K562 (cell line): ENCODE results near the gene PCNX2. TPM values are rescaled to one million over a fixed set of nuclear protein-coding genes. Genes with fewer than 3 reads are reported as not detected.

Source experiments
- ATAC-seq: fragments of 200-7000 bp; cut with Tn5 transposase; 3 replicates; pipeline ENCODE4 v1.9.1; 2020; ENCODE audit warnings: moderate library complexity
- BruUV-seq: library from RNA; stranded (reverse); fragments of 400-500 nt; replicated peaks from 2 replicates; lab custom pipeline; 2021; lab: Mats Ljungman, UMichigan
- CTCF ChIA-PET: fragments of 300-600 bp; formaldehyde crosslinking; extraction: SDS; loops from one replicate; lab custom pipeline; 2021; ENCODE audit warnings: low intra/inter-chr PET ratio; lab: Yijun Ruan, JAX
- POLR2A ChIA-PET: fragments of 300-600, 350-650 bp; sonication (Branson Sonifier 250); formaldehyde crosslinking; extraction: SDS; loops from one replicate; lab custom pipeline; 2021; ENCODE audit warnings: antibody characterized with exemption, inconsistent platforms; lab: Yijun Ruan, JAX
- DNase-seq, 4 experiments: peaks; one replicate each; pipeline versions ENCODE4 v3.0.0 to v3.0.0-alpha.2; 2011 to 2018; ENCODE audit warnings: low spot score in 3 of 4, mixed read lengths in 3 of 4; ENCODE audit errors: extremely low read depth in 1 of 4
- FAIRE-seq: peaks from 2 replicates; lab custom pipeline; 2011; peaks lifted over from hg19 to GRCh38; lab: Jason Lieb, UNC
- H2AFZ ChIP-seq: 2 replicates; pipeline ENCODE4 v1.6.0; 2011; ENCODE audit warnings: low read depth, low read length, control low read depth, inconsistent platforms
- H3K27ac ChIP-seq: fragments of 200-600 bp; 3 replicates; pipeline ENCODE4 v1.8.0; 2011; ENCODE audit warnings: low read depth, mild to moderate bottlenecking, control low read depth, inconsistent platforms, low read length, moderate library complexity, mixed read lengths; ENCODE audit errors: extremely low read depth
- H3K27me3 ChIP-seq, 2 experiments: fragments of 300-600 bp in 1 of 2; 2 replicates in 1 of 2; 3 replicates in 1 of 2; pipeline versions ENCODE4 v1.6.0 to v1.8.0; 2011; ENCODE audit warnings: inconsistent platforms in 2 of 2, low read length in 2 of 2, mild to moderate bottlenecking in 1 of 2, mixed read lengths in 1 of 2, moderate library complexity in 1 of 2; ENCODE audit not compliant: control insufficient read depth in 2 of 2, insufficient read depth in 2 of 2
- H3K36me3 ChIP-seq: fragments of 300-600 bp; 3 replicates; pipeline ENCODE4 v1.8.0; 2011; ENCODE audit warnings: mild to moderate bottlenecking, low read length, inconsistent platforms; ENCODE audit not compliant: control insufficient read depth, insufficient read depth
- H3K4me1 ChIP-seq, 2 experiments: fragments of 200-600 bp in 1 of 2; replicated peaks in 1 of 2; 2 replicates in 1 of 2; 3 replicates in 1 of 2; pipeline versions ENCODE4 v1.5.1 to v1.8.0; 2011; ENCODE audit warnings: inconsistent platforms in 2 of 2, low read length in 2 of 2, mild to moderate bottlenecking in 1 of 2, mixed read lengths in 1 of 2, moderate library complexity in 1 of 2; ENCODE audit not compliant: control insufficient read depth in 2 of 2, insufficient read depth in 2 of 2
- H3K4me2 ChIP-seq: 2 replicates; pipeline ENCODE4 v1.6.1; 2011; ENCODE audit warnings: low read length, control low read depth, inconsistent platforms, mixed read lengths; ENCODE audit not compliant: insufficient read depth
- H3K4me3 ChIP-seq: fragments of 200-600 bp; sonication (generic), shearing (Covaris generic); 2 replicates; pipeline ENCODE4 v1.5.1; 2016; ENCODE audit warnings: control low read depth, inconsistent platforms
- H3K79me2 ChIP-seq: fragments of 200-600 bp; 3 replicates; pipeline ENCODE4 v1.8.0; 2011; ENCODE audit warnings: low read length, inconsistent platforms; ENCODE audit not compliant: control insufficient read depth, insufficient read depth
- H3K9ac ChIP-seq, 2 experiments: 2 replicates each; pipeline versions ENCODE4 v1.6.0 to v1.6.1; 2011; ENCODE audit warnings: low read depth in 2 of 2, low read length in 2 of 2, control low read depth in 1 of 2, inconsistent platforms in 1 of 2, mild to moderate bottlenecking in 1 of 2, mixed read lengths in 1 of 2; ENCODE audit not compliant: insufficient read depth in 1 of 2
- H3K9me1 ChIP-seq: one replicate; pipeline ENCODE4 v1.6.0; 2011; ENCODE audit warnings: inconsistent platforms, mild to moderate bottlenecking, low read length, moderate library complexity; ENCODE audit not compliant: control insufficient read depth, insufficient read depth
- H3K9me3 ChIP-seq: replicated peaks from 2 replicates; pipeline ENCODE4 v1.5.1; 2011; ENCODE audit warnings: low read depth, low read length, inconsistent platforms; ENCODE audit not compliant: control insufficient read depth, insufficient read depth
- H4K20me1 ChIP-seq: replicated peaks from 2 replicates; pipeline ENCODE4 v1.6.1; 2011; ENCODE audit warnings: low read length, inconsistent platforms, mixed read lengths; ENCODE audit not compliant: control insufficient read depth, insufficient read depth
- DACH1 ChIP-seq: fragments of 450-650 bp; IDR thresholded peaks from 2 replicates; pipeline ENCODE4 v1.6.1; 2018; ENCODE audit not compliant: partially characterized antibody
- ELF2 ChIP-seq: fragments of 250-450 bp; sonication (Bioruptor Pico); IDR thresholded peaks from 2 replicates; pipeline ENCODE4 v1.5.0; 2021; ENCODE audit warnings: mild to moderate bottlenecking
- ESRRB ChIP-seq: fragments of 250-450 bp; sonication (Bioruptor Pico); IDR thresholded peaks from 2 replicates; pipeline ENCODE4 v1.5.0; 2020; ENCODE audit warnings: mild to moderate bottlenecking, moderate library complexity, borderline replicate concordance
- HNRNPLL ChIP-seq: fragments of 200-400 bp; formaldehyde crosslinking; IDR thresholded peaks from 2 replicates; pipeline ENCODE4 v1.6.1; 2017; ENCODE audit warnings: low read length, low read depth, mild to moderate bottlenecking; ENCODE audit not compliant: poor library complexity, severe bottlenecking
- LEF1 ChIP-seq: fragments of 450-650 bp; IDR thresholded peaks from 2 replicates; pipeline ENCODE4 v1.6.1; 2016; ENCODE audit warnings: mild to moderate bottlenecking
- NFATC3 ChIP-seq: fragments of 450-650 bp; IDR thresholded peaks from 2 replicates; pipeline ENCODE4 v1.6.1; 2017; ENCODE audit warnings: mild to moderate bottlenecking
- TAF1 ChIP-seq: IDR thresholded peaks from 2 replicates; pipeline ENCODE4 v1.6.1; 2011; ENCODE audit warnings: mild to moderate bottlenecking, low read length, moderate library complexity; ENCODE audit not compliant: insufficient read depth, control insufficient read depth, severe bottlenecking; ENCODE audit errors: extremely low read depth
- TCF15 ChIP-seq: fragments of 250-450 bp; sonication (Bioruptor Pico); IDR thresholded peaks from 2 replicates; pipeline ENCODE4 v1.8.0; 2022; ENCODE audit warnings: moderate library complexity, mild to moderate bottlenecking, inconsistent platforms
- ZNF133 ChIP-seq: fragments of 250-450 bp; sonication (Bioruptor Pico); IDR thresholded peaks from 2 replicates; pipeline ENCODE4 v1.4.0; 2020; ENCODE audit warnings: mild to moderate bottlenecking
- ZNF175 ChIP-seq: fragments of 200-800 bp; sonication (Bioruptor generic); IDR thresholded peaks from 2 replicates; pipeline ENCODE4 v1.6.1; 2016; ENCODE audit warnings: low read depth, mild to moderate bottlenecking, missing genetic modification characterization, missing compliant biosample characterization
- ZNF23 ChIP-seq: fragments of 250-450 bp; sonication (Bioruptor Pico); IDR thresholded peaks from 2 replicates; pipeline ENCODE4 v1.4.0; 2020; ENCODE audit warnings: mild to moderate bottlenecking
- ZNF41 ChIP-seq: fragments of 250-450 bp; sonication (Bioruptor Pico); conservative IDR thresholded peaks from 2 replicates; pipeline ENCODE4 v1.4.0; 2020; ENCODE audit warnings: mild to moderate bottlenecking
- ZNF431 ChIP-seq: sonication (generic); formaldehyde crosslinking; IDR thresholded peaks from 2 replicates; pipeline ENCODE4 v1.8.0; 2022; ENCODE audit warnings: mild to moderate bottlenecking, missing genetic modification reagents
- ZNF444 ChIP-seq: fragments of 250-450 bp; sonication (Bioruptor Pico); IDR thresholded peaks from 2 replicates; pipeline ENCODE4 v1.4.0; 2020; ENCODE audit warnings: mild to moderate bottlenecking, moderate library complexity
- ZNF592 ChIP-seq: fragments of 450-650 bp; IDR thresholded peaks from 2 replicates; pipeline ENCODE4 v1.6.1; 2017; ENCODE audit warnings: antibody characterized with exemption, mild to moderate bottlenecking
- ZNF644 ChIP-seq: fragments of 200-800 bp; sonication (Bioruptor generic); IDR thresholded peaks from 2 replicates; pipeline ENCODE4 v1.6.1; 2016; ENCODE audit warnings: low read depth, missing genetic modification characterization, missing compliant biosample characterization
- ZNF655 ChIP-seq: fragments of 250-450 bp; sonication (Bioruptor Pico); IDR thresholded peaks from 2 replicates; pipeline ENCODE4 v1.5.0; 2021
- ZSCAN29 ChIP-seq: fragments of 450-650 bp; IDR thresholded peaks from 2 replicates; pipeline ENCODE4 v1.6.1; 2017
- WGBS: fragments of 100-300 bp; shearing (Covaris generic); methylation state at CpG from one replicate; pipeline ENCODE4 v1.1.6; 2016; ENCODE audit warnings: low coverage, mixed read lengths; ENCODE audit not compliant: insufficient coverage; ENCODE audit errors: missing lambda C conversion rate; 5-methylcytosine and 5-hydroxymethylcytosine counted together
- in situ Hi-C: fragments of 300-500 bp; cut with MboI; formaldehyde crosslinking; loops from 4 replicates; pipeline ENCODE4 v1.15.0; 2018; ENCODE audit warnings: inconsistent platforms, mixed read lengths
- intact Hi-C: fragments of 100-400 bp; cut with micrococcal nuclease; formaldehyde crosslinking; loops from 2 replicates; pipeline ENCODE4 v1.14.2; 2022
- polyA plus RNA-seq, 8 experiments: library from polyadenylated mRNA; depleted of rRNA in 4 of 8; stranded (reverse) in 5 of 8; unstranded in 3 of 8; fragments of >200 nt; fragmentation: Nextera tagmentation in 2 of 8; fragmentation: Illumina TruSeq in 1 of 8; extraction: Ambion mirVana in 2 of 8; extraction: Trizol in 1 of 8; gene quantifications; 2 replicates each; pipeline versions ENCODE4 v1.2.1 to v1.2.3, GENCODE V29; 2011 to 2014; ENCODE audit warnings: inconsistent platforms in 1 of 8, missing spikeins in 1 of 8
- total RNA-seq, 7 experiments: library from RNA; depleted of rRNA in 6 of 7; stranded (reverse); fragments of >200 nt in 6 of 7; fragmentation: Illumina TruSeq in 2 of 7; extraction: Trizol in 2 of 7; gene quantifications; 2 replicates each; pipeline versions ENCODE4 v1.2.1 to v1.2.3, GENCODE V29; 2011 to 2021; ENCODE audit warnings: low replicate concordance in 1 of 7

The PCNX2 gene
- total and polyA plus RNA-seq, 9 of the 15 experiments (the other 6 are each of a cell fraction or from before 2014, with no cell fraction given), result 0.07 to 0.33 TPM; not detected in 7

- Histone ChIP-seq H3K9ac (no peak overlapping the region), H3K4me3 (no peak overlapping the region), H2AFZ (no peak overlapping the region), H4K20me1 (no peaks in the 10 kb centered on the region), H3K27me3 (peaks cover 0 to 16% of the 10 kb centered on the region in 2 experiments; a peak in 2 of 5 replicates), H3K9me3 (no peaks in the 10 kb centered on the region), H3K4me1 (no peaks in the 10 kb centered on the region), H3K36me3 (no peaks in the 10 kb centered on the region), H3K4me2 (no peak overlapping the region), H3K9me1 (no peaks in the 10 kb centered on the region), H3K27ac (no peak overlapping the region), H3K79me2 (no peaks in the 10 kb centered on the region)
- intact Hi-C loops, result loop anchor here (10.0 kb wide), 1 partner anchor 392 kb away; the partner anchor contains the start of gene SIPA1L2
- FAIRE-seq, result no peak
- DNase-seq, result no peak
- in situ Hi-C loops, result no loop called here
- no peak for ATAC-seq
- CTCF ChIA-PET, result no interaction called here
- TF ChIP-seq ZNF644 (tag), result no peak
- no peak for TF ChIP-seq HNRNPLL
- TF ChIP-seq TCF15, result no peak
- TF ChIP-seq ESRRB (CRISPR knock-in tag), result no peak
- TF ChIP-seq ZNF655 (CRISPR knock-in tag), result no peak
- TF ChIP-seq ZSCAN29, result no peak
- TF ChIP-seq DACH1, result no peak
- TF ChIP-seq ELF2 (CRISPR knock-in tag), result no peak
- TF ChIP-seq NFATC3, result no peak
- no peak for TF ChIP-seq ZNF133 (CRISPR knock-in tag)
- TF ChIP-seq LEF1, result no peak
- TF ChIP-seq ZNF23 (CRISPR knock-in tag), result no peak
- TF ChIP-seq ZNF444, result no peak
- no peak for TF ChIP-seq ZNF175 (CRISPR knock-in tag)
- TF ChIP-seq TAF1, result no peak
- TF ChIP-seq ZNF592, result no peak
- TF ChIP-seq ZNF431 (CRISPR knock-in tag), result no peak
- no peak for TF ChIP-seq ZNF41 (CRISPR knock-in tag)
- POLR2A ChIA-PET, result no interaction called here
- 0% methylated on average over 5 of the region's 5 CpGs for WGBS
- no TSS peak for BruUV-seq
These were observed 268.5 kb downstream of the PCNX2 start for GRCh38 chr1:233027046-233027445.
